ENCODE results near the gene TENM4. TPM values are rescaled to one million over a fixed set of nuclear protein-coding genes. Genes with fewer than 3 reads are reported as not detected.

Gene TENM4
- total and polyA plus RNA-seq, 2 of the 8 experiments (the other 6 are each of a cell fraction or from before 2014, with no cell fraction given) = 3.5 to 7.2 TPM

DNA sequence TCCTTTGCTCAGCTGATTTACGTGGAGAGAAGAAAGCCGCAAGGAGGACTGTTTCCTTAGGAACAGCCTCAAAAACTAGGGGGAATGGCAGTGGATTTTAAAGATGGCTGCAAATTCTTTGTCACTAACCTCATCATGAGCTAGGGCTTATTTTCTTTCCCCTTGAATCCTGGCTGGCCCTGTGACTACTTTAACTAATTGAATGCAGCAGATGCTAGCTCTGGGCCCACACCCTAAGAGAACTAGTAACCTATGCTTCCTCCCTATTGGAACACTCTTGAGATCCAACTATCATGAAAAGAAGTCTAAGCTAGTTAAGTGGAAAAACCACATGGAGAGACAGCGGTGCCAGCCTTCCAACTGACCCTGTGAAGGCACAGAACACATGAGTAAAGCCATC is 444.8 kb downstream of the TENM4 start:
- no peak overlapping the region for H4K91ac ChIP-seq (replicated peaks; ENCODE audit: insufficient read length, low read length)
- no peak overlapping the region for H4K5ac ChIP-seq (ENCODE audit: insufficient read length, low read depth, low read length)
- peaks cover 0 to 7% of the 10 kb centered on the region in 2 experiments; a peak in 1 of 4 replicates for H3K9me3 ChIP-seq (ENCODE audit: insufficient read depth in 2 of 2, low read depth in 1 of 2, low read length in 1 of 2)
- no peak overlapping the region for H3K18ac ChIP-seq (ENCODE audit: extremely low read depth, low read length)
- no peak overlapping the region for H2BK120ac ChIP-seq (replicated peaks; ENCODE audit: low read depth, low read length)
- no peaks in the 10 kb centered on the region for H4K20me1 ChIP-seq (replicated peaks in 1 of 2; ENCODE audit: control insufficient read depth in 1 of 2, insufficient read depth in 2 of 2, low read length in 2 of 2)
- H2BK5ac ChIP-seq (ENCODE audit: low read depth, low read length) = no peak overlapping the region
- H3K4me2 ChIP-seq (ENCODE audit: insufficient read depth in 1 of 2, low read depth in 2 of 2, low read length in 2 of 2) = no peak overlapping the region
- H2BK15ac ChIP-seq (ENCODE audit: low read length) = no peak overlapping the region
- FAIRE-seq (no peak), DNase-seq (ENCODE audit: low read depth in 1 of 2, low spot score in 2 of 2) (no peak)
- H3K56ac ChIP-seq (replicated peaks; ENCODE audit: insufficient read length, low read depth, low read length) = no peak overlapping the region
- no peaks in the 10 kb centered on the region for H3K79me2 ChIP-seq (ENCODE audit: control insufficient read depth in 1 of 2, insufficient read depth in 2 of 2, low read length in 2 of 2)
- no peak for TF ChIP-seq CEBPB (IDR thresholded peaks at IDR 0.05; ENCODE audit: low read depth, low read length)
- TF ChIP-seq SIX5 (IDR thresholded peaks at IDR 0.05; ENCODE audit: low read depth, low read length) = no peak
- no peak for TF ChIP-seq CHD2 (IDR thresholded peaks at IDR 0.05; ENCODE audit: low read length)
- TF ChIP-seq KDM4A (IDR thresholded peaks at IDR 0.05; ENCODE audit: low read depth, low read length, severe bottlenecking) = no peak
- no peak for TF ChIP-seq RXRA (IDR thresholded peaks at IDR 0.05; ENCODE audit: insufficient read depth, low read depth, low read length)
- TF ChIP-seq CHD1 (IDR thresholded peaks at IDR 0.05; ENCODE audit: low read depth, low read length) = no peak
- TF ChIP-seq GTF2F1 (IDR thresholded peaks at IDR 0.05; ENCODE audit: borderline replicate concordance, low read depth, low read length) = no peak
- no peak for TF ChIP-seq TEAD4 (IDR thresholded peaks at IDR 0.05; ENCODE audit: low read depth, low read length)
- TF ChIP-seq SRF (IDR thresholded peaks at IDR 0.05; ENCODE audit: low read depth, low read length) = no peak
- no peaks in the 10 kb centered on the region for H3K23me2 ChIP-seq (ENCODE audit: low read depth, low read length)
- H3K79me1 ChIP-seq (ENCODE audit: low read depth, low read length) = no peaks in the 10 kb centered on the region
- no peak overlapping the region for H4K8ac ChIP-seq (ENCODE audit: extremely low read depth, insufficient read depth, low read length)
- H3K27me3 ChIP-seq (replicated peaks in 1 of 4; ENCODE audit: control insufficient read depth in 3 of 4, extremely low read depth in 1 of 4, insufficient read depth in 3 of 4, low read length in 3 of 4) = no peaks in the 10 kb centered on the region
- CTCF ChIA-PET (ENCODE audit: partially characterized antibody) = interaction anchor here (0.6 to 1.6 kb wide), 6 partner anchors 8 to 1169 kb away, joined by 3 to 6 read pairs (median 4); no protein-coding TSS in a partner anchor
- no peak overlapping the region for H2AK5ac ChIP-seq (ENCODE audit: low read depth, low read length)
- no peak overlapping the region for H3K9ac ChIP-seq (replicated peaks in 1 of 4; ENCODE audit: extremely low read depth in 1 of 4, low read depth in 3 of 4, low read length in 3 of 4)
- no peak overlapping the region for H3K23ac ChIP-seq (ENCODE audit: insufficient read length)
- no peak overlapping the region for H3K27ac ChIP-seq (ENCODE audit: low read depth, low read length)
- H2AFZ ChIP-seq (ENCODE audit: low read length) = no peak overlapping the region
- 79% methylated on average over 3 of the region's 3 CpGs; no CpG with 5 or more reads in 1 of the 2 experiments for WGBS, 2 experiments (ENCODE audit: extremely low coverage in 1 of 2, insufficient coverage in 1 of 2, insufficient read length in 1 of 2, insufficient replicate concordance in 2 of 2, low coverage in 1 of 2, low lambda C conversion rate in 2 of 2, missing lambda C conversion rate in 1 of 2)
- H2BK20ac ChIP-seq (ENCODE audit: low read length) = no peak overlapping the region
- no peak overlapping the region for H2BK12ac ChIP-seq (ENCODE audit: low read depth, low read length)
- POLR2A ChIA-PET (ENCODE audit: partially characterized antibody) = interaction anchor here (0.8 kb wide), 1 partner anchor 20 kb away, joined by 3 read pairs; no protein-coding TSS in a partner anchor
- H3K4me3 ChIP-seq (ENCODE audit: extremely low read depth in 1 of 4, insufficient read depth in 2 of 4, low read depth in 3 of 4, low read length in 4 of 4) = no peak overlapping the region
- H3K4me1 ChIP-seq (replicated peaks in 1 of 4; ENCODE audit: control insufficient read depth in 3 of 4, insufficient read depth in 4 of 4, low read length in 3 of 4) = no peaks in the 10 kb centered on the region
- no peaks in the 10 kb centered on the region for H3K36me3 ChIP-seq (ENCODE audit: control insufficient read depth in 2 of 4, insufficient read depth in 4 of 4, low read length in 3 of 4)
- H3K4ac ChIP-seq (replicated peaks; ENCODE audit: insufficient read length, low read depth, low read length) = no peak overlapping the region
- no peak overlapping the region for H3K14ac ChIP-seq (ENCODE audit: insufficient read length)
